ENCODE measurements around the gene NPC2. TPM values are rescaled to one million over a fixed set of nuclear protein-coding genes. Genes with fewer than 3 reads are reported as not detected.

NPC2 gene
- total RNA-seq, 1 experiment from 2014 or later, result 291 TPM

- no peak for TF ChIP-seq CTCF (IDR thresholded peaks at IDR 0.05; ENCODE audit: insufficient read depth in 1 of 2, low read depth in 1 of 2, low read length in 1 of 2, severe bottlenecking in 1 of 2, unreplicated experiment in 1 of 2)
- H3K4me1 ChIP-seq, result no peaks in the 10 kb centered on the region
- BruUV-seq (replicated peaks), result no TSS peak
- H3K27ac Mint-ChIP-seq (ENCODE audit: unreplicated experiment), result no peak overlapping the region
- intact Hi-C loops (cut with micrococcal nuclease; ENCODE audit: unreplicated experiment), result no loop called here
- H3K27me3 ChIP-seq (replicated peaks; ENCODE audit: control insufficient read depth, insufficient read depth, low read length), result no peaks in the 10 kb centered on the region
- peaks cover 6% of the 10 kb centered on the region for H3K36me3 Mint-ChIP-seq (ENCODE audit: insufficient read depth, unreplicated experiment)
- no peaks in the 10 kb centered on the region for H3K9me3 Mint-ChIP-seq (ENCODE audit: unreplicated experiment)
- H3K9me3 ChIP-seq, result no peaks in the 10 kb centered on the region
- no peaks in the 10 kb centered on the region for H3K27me3 Mint-ChIP-seq (ENCODE audit: insufficient read depth, unreplicated experiment)
- no peaks in the 10 kb centered on the region for H3K4me1 Mint-ChIP-seq (ENCODE audit: low read depth, unreplicated experiment)
- no peak overlapping the region for H3K4me3 Mint-ChIP-seq (ENCODE audit: unreplicated experiment)
- ChIA-PET CTCF (no interaction called here), POLR2A (interaction anchor here (0.6 kb wide), 1 partner anchor 154 kb away, joined by 6 read pairs; no protein-coding TSS in a partner anchor)
- H3K36me3 ChIP-seq (ENCODE audit: control insufficient read depth, insufficient read depth, low read length), result no peaks in the 10 kb centered on the region
- no peak overlapping the region for H3K4me3 ChIP-seq (ENCODE audit: low read depth, low read length)
- DNase-seq, result no peak
Measured at GRCh38 chr14:74474376-74474775, 18.7 kb downstream of the NPC2 start.

GRCh38 chr14:74472601-74473000, 20.5 kb downstream of the NPC2 start:
- Histone ChIP-seq H3K4me1 (no peaks in the 10 kb centered on the region), H3K4me3 (ENCODE audit: low read depth, low read length) (no peak overlapping the region), H3K9me3 (no peaks in the 10 kb centered on the region), H3K27me3 (replicated peaks; ENCODE audit: control insufficient read depth, insufficient read depth, low read length) (no peaks in the 10 kb centered on the region), H3K36me3 (ENCODE audit: control insufficient read depth, insufficient read depth, low read length) (no peaks in the 10 kb centered on the region)
- intact Hi-C loops (cut with micrococcal nuclease; ENCODE audit: unreplicated experiment), result no loop called here
- Mint-ChIP-seq H3K9me3 (ENCODE audit: unreplicated experiment) (no peaks in the 10 kb centered on the region), H3K27ac (ENCODE audit: unreplicated experiment) (no peak overlapping the region), H3K4me1 (ENCODE audit: low read depth, unreplicated experiment) (no peaks in the 10 kb centered on the region), H3K4me3 (ENCODE audit: unreplicated experiment) (no peak overlapping the region), H3K36me3 (ENCODE audit: insufficient read depth, unreplicated experiment) (peaks cover 6% of the 10 kb centered on the region), H3K27me3 (ENCODE audit: insufficient read depth, unreplicated experiment) (no peaks in the 10 kb centered on the region)
- POLR2A ChIA-PET, result no interaction called here
- no peak for DNase-seq
- no TSS peak for BruUV-seq (replicated peaks)
- no peak for TF ChIP-seq CTCF (IDR thresholded peaks at IDR 0.05; ENCODE audit: insufficient read depth in 1 of 2, low read depth in 1 of 2, low read length in 1 of 2, severe bottlenecking in 1 of 2, unreplicated experiment in 1 of 2)
- CTCF ChIA-PET, result no interaction called here

- intact Hi-C loops (cut with micrococcal nuclease; ENCODE audit: unreplicated experiment), result no loop called here
- no peaks in the 10 kb centered on the region for H3K27me3 Mint-ChIP-seq (ENCODE audit: insufficient read depth, unreplicated experiment)
- H3K27me3 ChIP-seq (replicated peaks; ENCODE audit: control insufficient read depth, insufficient read depth, low read length), result no peaks in the 10 kb centered on the region
- DNase-seq, result no peak
- H3K4me3 Mint-ChIP-seq (ENCODE audit: unreplicated experiment), result no peak overlapping the region
- H3K4me1 ChIP-seq, result no peaks in the 10 kb centered on the region
- no peak overlapping the region for H3K27ac Mint-ChIP-seq (ENCODE audit: unreplicated experiment)
- ChIA-PET CTCF (no interaction called here), POLR2A (no interaction called here)
- BruUV-seq (replicated peaks), result no TSS peak
- H3K36me3 ChIP-seq (ENCODE audit: control insufficient read depth, insufficient read depth, low read length), result no peaks in the 10 kb centered on the region
- no peaks in the 10 kb centered on the region for H3K9me3 ChIP-seq
- no peaks in the 10 kb centered on the region for H3K9me3 Mint-ChIP-seq (ENCODE audit: unreplicated experiment)
- no peaks in the 10 kb centered on the region for H3K4me1 Mint-ChIP-seq (ENCODE audit: low read depth, unreplicated experiment)
- H3K36me3 Mint-ChIP-seq (ENCODE audit: insufficient read depth, unreplicated experiment), result peaks cover 6% of the 10 kb centered on the region
- TF ChIP-seq CTCF (IDR thresholded peaks at IDR 0.05; ENCODE audit: insufficient read depth in 1 of 2, low read depth in 1 of 2, low read length in 1 of 2, severe bottlenecking in 1 of 2, unreplicated experiment in 1 of 2), result no peak
- H3K4me3 ChIP-seq (ENCODE audit: low read depth, low read length), result no peak overlapping the region
Measured at GRCh38 chr14:74469548-74470518, 23.3 kb downstream of the NPC2 start.

Data from Caco-2 (cell line).